ENCODE measurements around the gene NDUFB3. TPM values are rescaled to one million over a fixed set of nuclear protein-coding genes. Genes with fewer than 3 reads are reported as not detected.
"Not testable (repeated sequence)": the region's sequence is repeated elsewhere in the genome, so short reads cannot be mapped to it uniquely, and the experiment has no call there.

NDUFB3 gene
- 100 to 1,000 TPM; 197 to 496 (median 348) TPM for total RNA-seq
- 100 to 1,000 TPM; 210 to 424 TPM for polyA plus RNA-seq
- long read RNA-seq, donor 1, transcript NDUFB3-201 (3 exons, 755 nt), result major isoform, 146 of 158 reads
- long read RNA-seq, donor 1, partial matches to known transcripts, result 8 of 158 reads
- long read RNA-seq, donor 1, other reads (novel, unspliced or antisense), result 4 of 158 reads
- long read RNA-seq, donor 2, transcript NDUFB3-201 (3 exons, 755 nt), result major isoform, 47 of 48 reads
- long read RNA-seq, donor 2, partial matches to known transcripts, result 0 of 48 reads
- long read RNA-seq, donor 2, other reads (novel, unspliced or antisense), result 1 of 48 reads
- long read RNA-seq, donor 3, transcript NDUFB3-201 (3 exons, 755 nt), result major isoform, 93 of 99 reads
- long read RNA-seq, donor 3, partial matches to known transcripts, result 5 of 99 reads
- long read RNA-seq, donor 3, other reads (novel, unspliced or antisense), result 0 of 99 reads

- peak; percentile 91 to 93 (median 92) for DNase-seq
These were observed at the start of gene NDUFB3, which contains the start of gene HYCC2 for GRCh38 chr2:201071479-201072200. TSS of gene NDUFB3 (plus strand) at chr2:201072001. CDS start at chr2:201078883, 6,882 bp downstream. TSS of gene HYCC2 (minus strand) at chr2:201071671. CDS start at chr2:201024009, 47,662 bp downstream.

GRCh38 chr2:201024518-201024917 is 47.3 kb upstream of the NDUFB3 start:
- Histone ChIP-seq H3K4me1 (peaks cover 0 to 10% (median 0%) of the 10 kb centered on the region in 12 donors), H3K9me3 (peaks cover 0 to 23% (median 0%) of the 10 kb centered on the region in 12 donors), H3K36me3 (peaks cover 0 to 45% (median 23%) of the 10 kb centered on the region in 9 donors), H3K4me3 (no peak overlapping the region), H3K27ac (no peak overlapping the region), H3K27me3 (no peaks in the 10 kb centered on the region)
- no peak for DNase-seq
- TF ChIP-seq CTCF (IDR thresholded peaks at IDR 0.05) (no peak), POLR2A (IDR thresholded peaks at IDR 0.05) (no peak)
- intact Hi-C loops (cut with DNase I), result loop anchor here in 1 of 10 donors (5.0 kb wide), 1 partner anchor 33 kb away; no protein-coding TSS in a partner anchor
- no peak for ATAC-seq

More at GRCh38 chr2:201071479-201072200, at the start of gene NDUFB3, which contains the start of gene HYCC2:
- peak; percentile 99 to 100 (median 100) for ATAC-seq
- TF ChIP-seq POLR2A (IDR thresholded peaks at IDR 0.05), result peak in 1 of 2 donors; percentile 65
- TF ChIP-seq CTCF (IDR thresholded peaks at IDR 0.05), result peak in 11 of 12 donors; percentile 15 to 58 (median 44)
- H3K9me3 ChIP-seq, result no peaks in the 10 kb centered on the region
- peaks cover 5 to 66% (median 43%) of the 10 kb centered on the region in 12 donors for H3K4me1 ChIP-seq
- WGBS, 4 donors, result 0 to 1% (median 1%) methylated on average over 34 of the region's 34 CpGs
- H3K27ac ChIP-seq, result peak within 1 kb of the TSS; percentile 82 to 99 (median 92)
- intact Hi-C loops (cut with DNase I), result loop anchor here in 8 of 10 donors (1.0 to 10.0 kb wide), 17 partner anchors 41 to 359 kb away; partner anchors contain the start of genes CFLAR (in 5 of the 8) and ORC2 (in 5 of the 8)
- no peaks in the 10 kb centered on the region for H3K36me3 ChIP-seq
- no peaks in the 10 kb centered on the region for H3K27me3 ChIP-seq
- H3K4me3 ChIP-seq, result peak within 1 kb of the TSS; percentile 70 to 98 (median 90)

- H3K27ac ChIP-seq; H3K27me3 ChIP-seq; DNase-seq; H3K4me1 ChIP-seq; H3K4me3 ChIP-seq; ATAC-seq; H3K9me3 ChIP-seq; intact Hi-C loops (cut with DNase I): not testable (repeated sequence)
- H3K36me3 ChIP-seq, result peaks cover 0 to 16% (median 0%) of the 10 kb centered on the region in 9 donors
- WGBS, 4 donors, result 93 to 100% (median 96%) methylated on average over 1 to 2 of the region's 2 CpGs
These were observed 37.4 kb upstream of the NDUFB3 start for GRCh38 chr2:201034355-201034754.

- H3K27ac ChIP-seq; H3K4me1 ChIP-seq; intact Hi-C loops (cut with DNase I); H3K9me3 ChIP-seq; ATAC-seq; DNase-seq; H3K4me3 ChIP-seq; H3K27me3 ChIP-seq: not testable (repeated sequence)
- 96 to 98% (median 98%) methylated on average over 4 of the region's 4 CpGs for WGBS, 4 donors
- peaks cover 0 to 10% (median 0%) of the 10 kb centered on the region in 9 donors for H3K36me3 ChIP-seq
These were observed 33.4 kb upstream of the NDUFB3 start for GRCh38 chr2:201038361-201038760.
